ENCODE data around the gene WDR81. TPM values are rescaled to one million over a fixed set of nuclear protein-coding genes. Genes with fewer than 3 reads are reported as not detected.
"Not testable (repeated sequence)": the region's sequence is repeated elsewhere in the genome, so short reads cannot be mapped to it uniquely, and the experiment has no call there.

Gene WDR81
- polyA plus RNA-seq, 4 donors, result 14.6 to 23.4 (median 16.4) TPM

DNA sequence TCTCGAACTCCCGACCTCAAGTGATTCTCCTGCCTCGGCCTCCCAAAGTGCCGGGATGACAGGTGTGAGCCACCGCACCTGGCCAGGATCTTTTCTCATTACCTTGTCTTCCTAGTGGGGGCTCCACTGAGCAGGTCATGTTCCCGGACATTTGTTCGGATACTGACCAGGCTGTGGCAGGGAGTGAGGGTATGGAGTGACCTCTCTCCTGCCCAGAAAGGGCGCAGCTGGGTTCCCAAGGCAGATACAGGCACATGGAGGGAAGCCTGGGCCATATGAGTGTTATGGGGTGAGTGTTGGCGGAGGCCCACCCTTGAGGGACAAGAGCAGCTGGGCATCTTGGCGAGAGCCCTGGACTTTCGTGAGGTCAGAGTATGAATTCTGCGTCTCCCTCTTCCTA is 42.9 kb downstream of the WDR81 start:
- H3K4me3 ChIP-seq (ENCODE audit: low read depth in 1 of 3, low read length in 3 of 3), result no peak overlapping the region
- no peak overlapping the region for H3K27ac ChIP-seq (ENCODE audit: low read depth in 1 of 3, low read length in 2 of 3)
- peaks cover 0 to 3% of the 10 kb centered on the region in 2 donors for H3K9me3 ChIP-seq (ENCODE audit: control insufficient read depth in 2 of 2, insufficient read depth in 1 of 2, low read depth in 1 of 2, low read length in 1 of 2)
- 82 to 91% (median 85%) methylated on average over 12 of the region's 12 CpGs for WGBS, 3 donors
- no peaks in the 10 kb centered on the region for H3K27me3 ChIP-seq (ENCODE audit: control insufficient read depth in 3 of 3, insufficient read depth in 3 of 3, low read length in 3 of 3)
- H3K4me1 ChIP-seq (ENCODE audit: control insufficient read depth in 3 of 3, insufficient read depth in 2 of 3, low read depth in 1 of 3, low read length in 2 of 3), result peaks cover 0 to 34% (median 6%) of the 10 kb centered on the region in 3 donors
- DNase-seq (no peak), FAIRE-seq (no peak)
- peaks cover 0 to 10% (median 0%) of the 10 kb centered on the region in 3 donors for H3K36me3 ChIP-seq (ENCODE audit: control insufficient read depth in 3 of 3, insufficient read depth in 2 of 3, low read depth in 1 of 3, low read length in 3 of 3)

DNA sequence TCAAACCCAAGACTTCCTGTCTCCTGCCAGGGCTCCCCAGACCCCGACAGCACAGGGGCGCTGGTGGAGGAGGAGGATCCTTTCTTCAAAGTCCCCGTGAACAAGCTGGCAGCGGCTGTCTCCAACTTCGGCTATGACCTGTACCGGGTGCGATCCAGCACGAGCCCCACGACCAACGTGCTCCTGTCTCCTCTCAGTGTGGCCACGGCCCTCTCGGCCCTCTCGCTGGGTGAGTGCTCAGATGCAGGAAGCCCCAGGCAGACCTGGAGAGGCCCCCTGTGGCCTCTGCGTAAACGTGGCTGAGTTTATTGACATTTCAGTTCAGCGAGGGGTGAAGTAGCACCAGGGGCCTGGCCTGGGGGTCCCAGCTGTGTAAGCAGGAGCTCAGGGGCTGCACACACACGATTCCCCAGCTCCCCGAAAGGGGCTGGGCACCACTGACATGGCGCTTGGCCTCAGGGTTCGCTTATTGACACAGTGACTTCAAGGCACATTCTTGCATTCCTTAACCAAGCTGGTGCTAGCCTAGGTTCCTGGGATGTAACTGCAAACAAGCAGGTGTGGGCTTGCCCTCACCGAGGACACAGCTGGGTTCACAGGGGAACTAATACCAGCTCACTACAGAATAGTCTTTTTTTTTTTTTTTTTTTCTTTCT is 45.4 kb downstream of the WDR81 start:
- peaks cover 0 to 11% (median 0%) of the 10 kb centered on the region in 3 donors for H3K4me1 ChIP-seq (ENCODE audit: control insufficient read depth in 3 of 3, insufficient read depth in 2 of 3, low read depth in 1 of 3, low read length in 2 of 3)

DNA sequence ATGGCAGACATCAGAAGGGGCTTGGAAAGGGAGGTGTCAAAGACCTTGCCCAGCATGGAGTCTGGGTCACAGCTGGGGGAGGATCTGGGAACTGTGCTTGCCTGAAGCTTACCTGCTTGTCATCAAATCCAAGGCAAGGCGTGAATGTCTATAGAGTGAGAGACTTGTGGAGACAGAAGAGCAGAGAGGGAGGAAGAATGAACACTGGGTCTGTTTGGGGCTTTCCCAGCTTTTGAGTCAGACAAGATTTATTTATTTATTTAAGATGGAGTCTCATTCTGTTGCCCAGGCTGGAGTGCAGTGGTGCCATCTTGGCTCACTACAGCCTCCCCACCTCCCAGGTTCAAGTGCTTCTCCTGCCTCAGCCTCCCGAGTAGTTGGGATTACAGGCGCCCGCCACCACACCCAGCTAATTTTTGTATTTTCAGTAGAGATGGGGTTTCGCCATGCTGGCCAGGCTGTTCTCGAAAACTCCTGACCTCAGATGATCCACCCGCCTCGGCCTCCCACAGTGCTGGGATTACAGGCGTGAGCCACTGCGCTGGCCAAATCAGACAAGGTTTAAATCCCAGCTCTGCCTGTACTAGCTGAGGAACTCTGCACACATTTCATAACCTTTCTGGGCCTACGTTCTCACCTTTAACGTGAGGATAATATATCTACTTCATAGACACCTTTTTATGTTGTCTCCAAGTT is 48.6 kb downstream of the WDR81 start:
- DNase-seq; H3K27me3 ChIP-seq (ENCODE audit: control insufficient read depth in 3 of 3, insufficient read depth in 3 of 3, low read length in 3 of 3); H3K4me3 ChIP-seq (ENCODE audit: low read depth in 1 of 3, low read length in 3 of 3); H3K9me3 ChIP-seq (ENCODE audit: control insufficient read depth in 2 of 2, insufficient read depth in 1 of 2, low read depth in 1 of 2, low read length in 1 of 2); FAIRE-seq: not testable (repeated sequence)
- Histone ChIP-seq H3K36me3 (ENCODE audit: control insufficient read depth in 3 of 3, insufficient read depth in 2 of 3, low read depth in 1 of 3, low read length in 3 of 3) (peaks cover 0 to 39% (median 2%) of the 10 kb centered on the region in 3 donors), H3K4me1 (ENCODE audit: control insufficient read depth in 3 of 3, insufficient read depth in 2 of 3, low read depth in 1 of 3, low read length in 2 of 3) (peaks cover 0 to 11% (median 0%) of the 10 kb centered on the region in 3 donors), H3K27ac (ENCODE audit: low read depth in 1 of 3, low read length in 2 of 3) (peak overlapping the region in 1 of 3 donors; percentile 88)
- WGBS, 3 donors, result 71 to 81% (median 72%) methylated on average over 12 of the region's 12 CpGs

More for the DNA sequence above, 45.4 kb downstream of the WDR81 start:
- DNase-seq (peak in 1 of 2 donors; percentile 62), FAIRE-seq (no peak)
- H3K4me3 ChIP-seq (ENCODE audit: low read depth in 1 of 3, low read length in 3 of 3), result peak overlapping the region in 1 of 3 donors; percentile 29
- peaks cover 0 to 14% (median 0%) of the 10 kb centered on the region in 3 donors for H3K36me3 ChIP-seq (ENCODE audit: control insufficient read depth in 3 of 3, insufficient read depth in 2 of 3, low read depth in 1 of 3, low read length in 3 of 3)
- WGBS, 3 donors, result 19 to 30% (median 26%) methylated on average over 21 of the region's 21 CpGs
- H3K9me3 ChIP-seq (ENCODE audit: control insufficient read depth in 2 of 2, insufficient read depth in 1 of 2, low read depth in 1 of 2, low read length in 1 of 2), result peaks cover 0 to 3% of the 10 kb centered on the region in 2 donors
- no peaks in the 10 kb centered on the region for H3K27me3 ChIP-seq (ENCODE audit: control insufficient read depth in 3 of 3, insufficient read depth in 3 of 3, low read length in 3 of 3)
- H3K27ac ChIP-seq (ENCODE audit: low read depth in 1 of 3, low read length in 2 of 3), result no peak overlapping the region

DNA sequence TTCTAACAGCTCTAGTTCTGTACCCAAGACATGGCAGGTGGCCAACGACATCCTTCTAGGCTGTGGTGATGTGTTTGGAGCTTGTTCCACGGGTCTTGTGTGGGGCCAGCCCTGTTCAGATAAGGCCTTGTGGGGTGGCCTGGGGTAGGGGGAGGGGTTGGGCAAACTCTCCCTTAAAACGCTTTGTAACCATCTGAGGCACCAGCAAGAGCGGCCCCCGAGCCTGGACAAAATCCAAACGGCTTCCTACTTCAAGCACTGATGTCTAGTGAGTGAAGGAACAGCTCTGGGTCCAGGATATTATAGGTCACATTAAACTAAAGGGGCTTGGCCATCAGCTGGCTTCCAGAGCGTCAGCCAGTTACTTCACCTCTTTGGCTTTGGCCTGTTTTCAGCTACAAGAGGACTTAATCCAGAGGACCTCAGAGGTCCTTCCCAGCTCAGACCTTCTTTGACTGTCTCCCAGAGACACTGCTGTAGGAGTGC is 49.2 kb downstream of the WDR81 start:
- Histone ChIP-seq H3K27me3 (ENCODE audit: control insufficient read depth in 3 of 3, insufficient read depth in 3 of 3, low read length in 3 of 3) (no peaks in the 10 kb centered on the region), H3K4me3 (ENCODE audit: low read depth in 1 of 3, low read length in 3 of 3) (no peak overlapping the region), H3K36me3 (ENCODE audit: control insufficient read depth in 3 of 3, insufficient read depth in 2 of 3, low read depth in 1 of 3, low read length in 3 of 3) (peaks cover 0 to 45% (median 2%) of the 10 kb centered on the region in 3 donors), H3K4me1 (ENCODE audit: control insufficient read depth in 3 of 3, insufficient read depth in 2 of 3, low read depth in 1 of 3, low read length in 2 of 3) (peaks cover 0 to 11% (median 0%) of the 10 kb centered on the region in 3 donors), H3K27ac (ENCODE audit: low read depth in 1 of 3, low read length in 2 of 3) (peak overlapping the region in 1 of 3 donors; percentile 88), H3K9me3 (ENCODE audit: control insufficient read depth in 2 of 2, insufficient read depth in 1 of 2, low read depth in 1 of 2, low read length in 1 of 2) (peaks cover 0 to 3% of the 10 kb centered on the region in 2 donors)
- no peak for DNase-seq
- 53 to 65% (median 56%) methylated on average over 7 of the region's 7 CpGs for WGBS, 3 donors
- no peak for FAIRE-seq

DNA sequence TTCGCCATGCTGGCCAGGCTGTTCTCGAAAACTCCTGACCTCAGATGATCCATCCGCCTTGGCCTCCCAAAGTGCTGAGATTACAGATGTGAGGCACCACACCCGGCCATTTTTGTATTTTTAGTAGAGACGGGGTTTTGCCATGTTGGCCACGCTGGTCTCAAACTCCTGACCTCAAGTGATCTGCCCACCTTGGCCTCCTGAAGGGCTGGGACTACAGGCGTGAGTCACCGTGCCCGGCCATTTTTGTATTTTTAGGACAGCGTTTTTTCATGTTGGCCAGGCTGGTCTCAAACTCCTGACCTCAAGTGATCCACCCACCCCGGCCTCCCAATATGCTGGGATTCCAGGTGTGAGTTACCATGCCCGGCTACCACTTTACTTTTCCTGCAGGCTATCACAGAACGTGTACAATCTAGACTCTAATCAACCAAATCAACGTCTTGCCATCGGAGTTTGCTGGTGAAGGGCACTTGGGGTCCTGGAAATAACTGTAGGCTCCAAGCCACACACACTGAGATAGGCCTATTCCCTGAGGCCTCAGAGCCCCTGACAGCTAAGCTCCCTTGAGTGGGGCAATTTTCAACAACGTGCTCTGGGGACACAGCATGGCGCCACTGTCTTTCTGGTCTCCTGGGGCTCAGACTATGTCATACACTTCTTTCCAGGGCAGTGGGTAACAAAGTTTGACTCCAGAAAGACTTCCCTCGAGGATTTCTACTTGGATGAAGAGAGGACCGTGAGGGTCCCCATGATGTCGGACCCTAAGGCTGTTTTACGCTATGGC is 50.1 kb downstream of the WDR81 start:
- peaks cover 0 to 3% of the 10 kb centered on the region in 2 donors for H3K9me3 ChIP-seq (ENCODE audit: control insufficient read depth in 2 of 2, insufficient read depth in 1 of 2, low read depth in 1 of 2, low read length in 1 of 2)
- no peak for FAIRE-seq
- WGBS, 3 donors, result 90 to 92% (median 92%) methylated on average over 21 of the region's 21 CpGs
- peak overlapping the region in 1 of 3 donors; percentile 88 for H3K27ac ChIP-seq (ENCODE audit: low read depth in 1 of 3, low read length in 2 of 3)
- H3K36me3 ChIP-seq (ENCODE audit: control insufficient read depth in 3 of 3, insufficient read depth in 2 of 3, low read depth in 1 of 3, low read length in 3 of 3), result peaks cover 0 to 52% (median 2%) of the 10 kb centered on the region in 3 donors
- H3K4me1 ChIP-seq (ENCODE audit: control insufficient read depth in 3 of 3, insufficient read depth in 2 of 3, low read depth in 1 of 3, low read length in 2 of 3), result peaks cover 0 to 7% (median 0%) of the 10 kb centered on the region in 3 donors
- no peak overlapping the region for H3K4me3 ChIP-seq (ENCODE audit: low read depth in 1 of 3, low read length in 3 of 3)
- no peak for DNase-seq
- H3K27me3 ChIP-seq (ENCODE audit: control insufficient read depth in 3 of 3, insufficient read depth in 3 of 3, low read length in 3 of 3), result no peaks in the 10 kb centered on the region

DNA sequence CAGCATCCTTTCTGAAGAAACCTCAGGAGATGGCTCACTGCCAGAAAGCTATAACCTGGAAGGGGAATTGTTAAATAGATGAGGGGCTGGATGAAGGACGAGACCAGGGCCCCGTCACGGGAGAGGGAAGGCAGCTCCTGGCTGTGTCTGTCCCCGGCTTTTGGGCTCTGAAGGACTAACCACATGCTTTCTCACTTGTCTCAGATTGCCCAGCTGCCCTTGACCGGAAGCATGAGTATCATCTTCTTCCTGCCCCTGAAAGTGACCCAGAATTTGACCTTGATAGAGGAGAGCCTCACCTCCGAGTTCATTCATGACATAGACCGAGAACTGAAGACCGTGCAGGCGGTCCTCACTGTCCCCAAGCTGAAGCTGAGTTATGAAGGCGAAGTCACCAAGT is 51.8 kb downstream of the WDR81 start:
- no peak overlapping the region for H3K27ac ChIP-seq (ENCODE audit: low read depth in 1 of 3, low read length in 2 of 3)
- no peaks in the 10 kb centered on the region for H3K27me3 ChIP-seq (ENCODE audit: control insufficient read depth in 3 of 3, insufficient read depth in 3 of 3, low read length in 3 of 3)
- FAIRE-seq (no peak), DNase-seq (no peak)
- H3K4me3 ChIP-seq (ENCODE audit: low read depth in 1 of 3, low read length in 3 of 3), result no peak overlapping the region
- no peaks in the 10 kb centered on the region for H3K9me3 ChIP-seq (ENCODE audit: control insufficient read depth in 2 of 2, insufficient read depth in 1 of 2, low read depth in 1 of 2, low read length in 1 of 2)
- 92 to 94% (median 93%) methylated on average over 10 of the region's 10 CpGs for WGBS, 3 donors
- H3K4me1 ChIP-seq (ENCODE audit: control insufficient read depth in 3 of 3, insufficient read depth in 2 of 3, low read depth in 1 of 3, low read length in 2 of 3), result no peaks in the 10 kb centered on the region
- peaks cover 0 to 58% (median 2%) of the 10 kb centered on the region in 3 donors for H3K36me3 ChIP-seq (ENCODE audit: control insufficient read depth in 3 of 3, insufficient read depth in 2 of 3, low read depth in 1 of 3, low read length in 3 of 3)

DNA sequence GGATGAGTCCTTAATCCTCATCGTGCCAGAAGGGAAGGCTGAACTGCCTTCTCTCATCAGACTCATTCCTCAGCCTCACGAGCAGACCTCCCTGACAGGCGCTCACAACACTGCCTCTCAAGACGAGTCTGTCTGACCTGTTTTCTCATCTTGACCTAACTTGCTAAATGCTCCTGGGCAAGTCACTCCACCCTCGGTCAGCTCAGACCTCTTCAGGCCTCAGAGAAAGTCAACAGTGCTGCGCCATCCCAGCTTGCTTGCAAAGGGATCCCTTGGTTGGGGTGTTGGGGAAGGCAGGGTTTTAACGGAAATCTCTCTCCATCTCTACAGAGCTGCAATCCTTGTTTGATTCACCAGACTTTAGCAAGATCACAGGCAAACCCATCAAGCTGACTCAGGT is 52.4 kb downstream of the WDR81 start:
- no peak for DNase-seq
- peaks cover 0 to 57% (median 2%) of the 10 kb centered on the region in 3 donors for H3K36me3 ChIP-seq (ENCODE audit: control insufficient read depth in 3 of 3, insufficient read depth in 2 of 3, low read depth in 1 of 3, low read length in 3 of 3)
- no peak overlapping the region for H3K27ac ChIP-seq (ENCODE audit: low read depth in 1 of 3, low read length in 2 of 3)
- no peak for FAIRE-seq
- H3K9me3 ChIP-seq (ENCODE audit: control insufficient read depth in 2 of 2, insufficient read depth in 1 of 2, low read depth in 1 of 2, low read length in 1 of 2), result no peaks in the 10 kb centered on the region
- 93 to 94% (median 93%) methylated on average over 6 to 7 of the region's 7 CpGs for WGBS, 3 donors
- no peak overlapping the region for H3K4me3 ChIP-seq (ENCODE audit: low read depth in 1 of 3, low read length in 3 of 3)
- no peaks in the 10 kb centered on the region for H3K4me1 ChIP-seq (ENCODE audit: control insufficient read depth in 3 of 3, insufficient read depth in 2 of 3, low read depth in 1 of 3, low read length in 2 of 3)
- no peaks in the 10 kb centered on the region for H3K27me3 ChIP-seq (ENCODE audit: control insufficient read depth in 3 of 3, insufficient read depth in 3 of 3, low read length in 3 of 3)

DNA sequence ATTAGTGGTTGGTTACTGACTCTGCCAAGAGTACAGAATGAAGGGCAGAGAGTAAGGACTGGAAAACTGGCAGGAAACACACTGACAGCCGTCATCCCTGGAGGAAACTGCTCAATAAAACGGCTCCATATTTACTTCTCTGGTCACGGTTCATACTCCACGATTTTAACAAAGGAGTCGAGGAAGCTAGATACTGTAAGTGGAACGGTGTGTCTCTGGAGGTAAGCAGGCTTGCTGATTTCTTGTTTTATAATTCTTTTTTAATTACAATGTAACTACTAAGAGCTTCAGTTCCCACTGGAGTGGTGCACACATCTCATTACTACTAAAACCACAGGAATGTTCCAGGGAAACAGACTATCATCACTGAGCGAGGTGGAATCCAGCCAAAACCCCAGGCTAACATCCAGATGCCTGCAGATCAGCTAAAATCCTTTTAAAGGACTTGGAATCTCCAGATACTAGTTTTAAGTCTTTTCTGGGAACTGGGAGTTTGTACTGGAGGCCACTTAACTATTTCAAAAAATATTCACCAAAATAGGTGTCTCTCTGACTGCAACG is 55.1 kb downstream of the WDR81 start:
- no peak for FAIRE-seq

More for the DNA sequence above, 55.1 kb downstream of the WDR81 start:
- H3K4me3 ChIP-seq (ENCODE audit: low read depth in 1 of 3, low read length in 3 of 3), result no peak overlapping the region
- no peaks in the 10 kb centered on the region for H3K27me3 ChIP-seq (ENCODE audit: control insufficient read depth in 3 of 3, insufficient read depth in 3 of 3, low read length in 3 of 3)
- H3K27ac ChIP-seq (ENCODE audit: low read depth in 1 of 3, low read length in 2 of 3), result peak overlapping the region in 2 of 3 donors; percentile 34 to 92
- H3K9me3 ChIP-seq (ENCODE audit: control insufficient read depth in 2 of 2, insufficient read depth in 1 of 2, low read depth in 1 of 2, low read length in 1 of 2), result no peaks in the 10 kb centered on the region
- H3K4me1 ChIP-seq (ENCODE audit: control insufficient read depth in 3 of 3, insufficient read depth in 2 of 3, low read depth in 1 of 3, low read length in 2 of 3), result peaks cover 0 to 14% (median 0%) of the 10 kb centered on the region in 3 donors
- peak in 1 of 2 donors; percentile 46 for DNase-seq
- peaks cover 0 to 77% (median 2%) of the 10 kb centered on the region in 3 donors for H3K36me3 ChIP-seq (ENCODE audit: control insufficient read depth in 3 of 3, insufficient read depth in 2 of 3, low read depth in 1 of 3, low read length in 3 of 3)
- 32 to 54% (median 48%) methylated on average over 8 of the region's 8 CpGs for WGBS, 3 donors

All from small intestine (tissue), 7 donors.